HuH-7.5 (cell line): ENCODE measurements around the gene S100P.

Experiments used
- DNase-seq: peaks from one replicate; pipeline ENCODE4 v3.0.0; 2011; ENCODE audit warnings: low spot score

Gene S100P

DNA sequence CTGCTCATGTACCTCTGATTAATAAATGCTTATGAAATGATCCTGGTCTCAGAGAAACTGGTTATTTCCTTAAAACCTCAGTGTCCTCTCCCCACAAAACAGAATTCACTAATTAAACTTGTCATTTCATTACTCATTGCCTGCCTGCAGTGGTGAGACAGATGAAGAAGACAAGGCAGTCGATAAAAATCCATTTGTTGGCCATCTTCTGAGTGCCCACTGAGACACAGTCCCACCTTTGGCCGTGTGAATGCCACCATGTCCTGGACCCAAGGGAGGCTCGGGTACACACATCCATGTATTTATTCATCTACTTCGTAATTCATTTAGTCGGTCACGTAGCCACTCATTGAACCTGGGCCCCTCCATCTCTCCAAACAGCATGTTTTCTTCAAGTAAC is 3.5 kb downstream of the S100P start:
- DNase-seq: no peak

DNA sequence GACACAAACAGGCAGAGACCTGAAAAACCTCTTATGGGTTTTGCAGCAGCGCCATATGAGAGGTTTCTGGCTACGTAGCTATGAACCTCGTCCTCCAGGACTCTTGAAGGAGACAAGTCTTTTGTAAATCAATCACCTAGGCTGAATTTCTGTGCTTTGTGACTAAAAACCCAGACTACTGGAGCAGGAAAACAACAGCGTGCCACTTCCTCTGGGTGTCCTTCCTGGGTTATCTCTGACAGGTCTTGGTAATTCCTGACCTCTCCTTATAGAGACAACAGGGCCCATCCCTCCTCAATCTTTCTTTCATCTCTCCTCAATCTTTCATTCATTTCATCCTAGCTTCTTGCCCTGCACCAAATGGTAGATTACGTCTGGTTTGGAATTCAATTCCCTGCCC is 5.7 kb downstream of the S100P start:
- no peak for DNase-seq

- no peak for DNase-seq
Measured at GRCh38 chr4:6699903-6700302, 6.2 kb downstream of the S100P start.

GRCh38 chr4:6701371-6701770 is 7.7 kb downstream of the S100P start:
- no peak for DNase-seq

DNA sequence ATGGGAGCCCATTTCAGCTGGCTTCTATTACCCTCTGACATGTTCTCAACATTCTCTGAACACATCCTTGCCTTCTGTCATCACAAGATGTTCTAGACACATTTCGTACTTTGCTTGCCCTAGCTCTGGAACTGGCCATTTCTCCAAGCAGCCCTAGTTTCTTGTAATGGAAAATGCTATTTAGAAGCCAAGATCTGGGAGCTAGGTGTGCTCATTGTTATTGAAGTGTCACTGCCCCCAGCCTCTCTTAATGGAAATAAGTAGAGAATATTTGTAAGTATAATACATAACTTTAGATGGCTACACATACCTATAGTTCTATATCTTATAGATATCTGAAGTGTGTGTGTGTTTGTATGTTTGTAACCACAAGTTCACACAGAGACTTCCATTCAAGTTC is 9.1 kb downstream of the S100P start:
- DNase-seq: no peak

DNA sequence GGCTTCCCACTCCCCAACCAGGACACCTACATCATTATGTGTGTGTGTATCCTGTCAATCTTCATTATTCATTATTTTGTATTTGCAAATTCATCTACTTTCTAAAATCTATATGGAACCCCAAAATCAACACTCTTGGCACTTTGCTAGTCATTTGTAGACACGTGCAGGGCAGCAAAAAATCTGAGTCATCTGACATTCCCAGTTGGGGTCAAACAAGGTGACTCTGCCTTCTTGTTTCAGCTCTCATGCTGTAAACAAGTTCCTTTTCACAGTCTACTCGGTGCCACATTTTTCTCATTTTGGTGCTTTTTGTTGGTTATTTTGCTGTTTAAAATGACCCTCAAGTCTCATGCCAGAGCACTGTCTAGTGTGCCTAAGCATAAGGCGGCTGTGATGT is 10.1 kb downstream of the S100P start:
- no peak for DNase-seq

DNA sequence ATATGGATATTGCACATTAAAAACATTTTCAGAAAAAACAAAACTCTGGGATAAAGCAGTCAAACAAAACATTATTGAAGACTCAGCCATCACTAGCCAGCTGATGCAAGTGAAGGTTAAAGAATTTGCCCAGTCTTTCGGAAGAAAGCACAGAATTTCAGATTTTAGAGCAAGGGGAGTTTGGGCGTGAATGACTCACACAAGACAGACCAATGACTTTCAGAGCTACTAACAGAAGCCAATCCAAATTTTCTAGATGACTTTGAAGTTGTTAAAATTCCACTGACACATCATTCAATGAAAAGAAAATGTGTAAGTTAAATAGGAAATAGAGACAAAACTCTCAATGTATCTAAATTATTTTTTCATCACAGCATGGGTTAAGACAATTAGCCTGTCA is 12.0 kb downstream of the S100P start:
- no peak for DNase-seq

GRCh38 chr4:6706173-6706572 is 12.5 kb downstream of the S100P start:
- DNase-seq: no peak

DNA sequence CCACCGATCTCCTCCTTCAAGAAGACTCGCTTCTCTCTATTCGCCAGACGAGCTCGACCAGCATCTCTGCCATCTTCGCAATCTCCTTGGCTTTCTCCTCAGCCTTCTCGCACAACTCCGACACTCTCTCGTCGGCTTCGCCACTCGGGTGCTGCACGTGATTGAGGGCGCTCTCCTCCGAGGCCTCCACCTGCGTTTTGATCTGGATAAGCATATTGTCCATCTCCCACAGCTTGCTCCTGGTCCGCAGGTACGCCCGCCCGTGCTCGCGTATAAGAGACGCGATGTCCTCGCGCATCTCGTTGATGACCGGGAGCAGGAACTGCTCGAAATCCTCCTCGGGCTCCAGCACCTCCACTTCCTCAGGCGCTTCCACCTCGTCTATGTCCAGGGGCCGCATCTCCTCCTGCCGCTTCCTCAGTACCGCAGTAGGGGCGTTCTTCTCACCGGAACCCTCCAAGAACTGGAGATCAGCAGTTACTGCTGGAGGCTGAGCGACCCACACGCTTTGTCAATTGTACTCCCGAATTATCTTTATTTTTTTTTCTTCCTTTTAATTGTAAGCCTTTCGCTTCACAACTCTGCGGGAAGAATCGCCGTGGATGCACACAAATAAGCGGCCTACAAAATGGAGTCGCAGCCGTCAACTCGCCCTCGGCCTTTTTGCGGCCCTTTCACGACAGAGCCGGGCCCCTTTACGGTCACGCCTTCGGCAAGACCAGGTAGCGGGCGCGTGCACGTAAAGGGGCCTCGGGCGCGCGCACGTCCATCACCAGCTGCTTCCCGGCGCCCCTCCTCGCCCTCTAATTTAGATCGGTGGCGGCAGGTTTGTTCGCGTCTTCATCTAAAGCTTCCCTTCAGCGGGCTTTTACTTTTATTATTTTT is 15.8 kb downstream of the S100P start, which contains the start of gene MRFAP1L1:
MRFAP1L1 (minus strand) TSS at position 636 of the 885 bp plus-strand sequence; CDS start at position 400, 236 bp downstream.
- DNase-seq: peak; percentile 81

DNA sequence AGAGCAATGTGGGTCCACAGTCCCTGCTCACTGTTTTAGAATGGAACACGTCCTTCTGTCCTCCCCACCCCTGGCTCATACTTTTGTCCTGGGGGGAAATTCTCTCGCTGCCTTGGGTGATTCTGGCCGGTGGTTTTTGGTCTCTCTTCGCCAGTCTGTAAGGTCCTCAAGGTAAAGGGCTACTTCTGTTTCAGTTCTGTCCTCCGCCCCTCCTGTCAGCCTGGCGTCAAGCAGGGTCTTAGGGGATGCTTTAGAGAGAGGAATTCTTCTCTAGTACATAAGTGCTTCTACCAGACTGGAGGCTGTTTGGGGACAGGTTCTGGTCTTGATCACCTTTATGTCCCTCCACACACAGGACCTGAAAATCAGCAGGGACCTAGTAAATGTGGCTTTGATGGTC is 16.6 kb downstream of the S100P start:
- DNase-seq: no peak

DNA sequence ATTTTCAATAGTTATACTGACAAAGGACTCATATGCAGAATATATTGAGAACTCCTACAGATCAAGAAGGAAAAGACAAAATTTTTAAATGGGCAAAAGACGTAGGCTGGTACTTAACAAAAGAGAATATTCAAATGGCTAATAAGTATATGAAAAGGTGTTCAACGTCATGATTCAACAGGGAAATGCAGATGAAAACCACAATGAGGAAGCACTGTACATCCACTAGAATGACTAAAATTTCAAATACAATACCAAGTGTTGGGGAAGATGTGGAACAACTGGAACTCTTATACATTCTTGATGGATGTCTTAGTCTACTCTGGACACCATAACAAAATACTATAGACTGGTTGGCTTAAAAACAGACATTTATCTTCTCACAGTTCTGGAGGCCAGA is 17.3 kb downstream of the S100P start:
- no peak for DNase-seq

DNA sequence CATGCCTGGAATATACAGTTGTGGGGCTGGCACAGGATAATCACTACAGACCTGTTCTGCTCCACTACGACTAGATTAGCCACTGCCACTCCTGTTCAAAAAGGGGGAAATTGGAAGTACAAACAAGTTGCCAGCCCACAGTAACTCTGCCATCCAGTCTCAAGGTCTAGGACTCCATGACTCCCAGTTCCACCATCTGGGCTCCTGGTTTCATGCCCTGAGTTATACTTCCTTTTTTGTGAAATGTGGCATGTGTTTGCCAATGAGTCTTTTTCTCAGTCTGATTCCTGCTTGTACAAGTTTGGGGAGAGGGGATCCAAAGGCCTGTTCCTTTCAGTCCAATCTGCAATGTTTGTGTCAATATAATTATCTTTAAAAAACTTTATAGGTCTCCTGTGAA is 21.3 kb downstream of the S100P start:
- no peak for DNase-seq

- no peak for DNase-seq
Measured at GRCh38 chr4:6715704-6716017, 22.0 kb downstream of the S100P start.

GRCh38 chr4:6716018-6716911 is 22.6 kb downstream of the S100P start, which contains the start of gene BLOC1S4:
BLOC1S4 (plus strand) TSS chr4:6716174; CDS start chr4:6716210, 36 bp downstream.
- DNase-seq: peak; percentile 97

DNA sequence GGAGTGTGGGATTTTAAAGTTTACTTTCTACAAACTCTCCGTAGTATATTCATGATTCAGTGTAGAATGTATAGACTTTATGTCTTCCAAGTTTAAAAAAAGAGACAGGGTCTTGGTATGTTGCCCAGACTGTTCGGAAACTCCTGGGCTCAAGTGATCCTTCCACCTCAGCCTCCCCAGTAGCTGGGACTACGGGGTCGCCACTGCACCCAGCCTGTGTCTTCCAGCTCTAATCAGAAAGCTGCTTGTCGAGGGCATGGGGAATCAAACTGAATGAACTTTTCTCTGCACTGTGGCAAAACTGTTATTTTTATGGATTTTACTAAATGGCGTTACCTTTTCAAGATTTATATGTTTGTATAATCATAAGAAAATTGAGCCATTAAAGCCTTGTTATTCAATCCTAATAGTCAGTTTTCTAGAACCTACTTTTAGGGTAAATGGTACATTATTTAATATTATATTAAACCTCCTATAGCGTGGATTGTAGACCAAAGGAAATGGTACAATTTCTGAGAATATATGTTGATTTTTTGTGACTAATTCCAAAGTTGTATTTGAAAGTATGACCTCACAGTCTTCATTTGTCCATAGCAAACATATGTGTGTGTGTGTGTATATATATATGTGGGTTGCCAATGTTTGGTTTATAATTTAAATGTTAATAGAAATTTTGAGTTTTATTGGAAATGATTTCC is 23.4 kb downstream of the S100P start:
- DNase-seq: no peak

- no peak for DNase-seq
Measured at GRCh38 chr4:6718932-6719610, 25.4 kb downstream of the S100P start.

- no peak for DNase-seq
Measured at GRCh38 chr4:6719611-6720179, 26.0 kb downstream of the S100P start.

DNA sequence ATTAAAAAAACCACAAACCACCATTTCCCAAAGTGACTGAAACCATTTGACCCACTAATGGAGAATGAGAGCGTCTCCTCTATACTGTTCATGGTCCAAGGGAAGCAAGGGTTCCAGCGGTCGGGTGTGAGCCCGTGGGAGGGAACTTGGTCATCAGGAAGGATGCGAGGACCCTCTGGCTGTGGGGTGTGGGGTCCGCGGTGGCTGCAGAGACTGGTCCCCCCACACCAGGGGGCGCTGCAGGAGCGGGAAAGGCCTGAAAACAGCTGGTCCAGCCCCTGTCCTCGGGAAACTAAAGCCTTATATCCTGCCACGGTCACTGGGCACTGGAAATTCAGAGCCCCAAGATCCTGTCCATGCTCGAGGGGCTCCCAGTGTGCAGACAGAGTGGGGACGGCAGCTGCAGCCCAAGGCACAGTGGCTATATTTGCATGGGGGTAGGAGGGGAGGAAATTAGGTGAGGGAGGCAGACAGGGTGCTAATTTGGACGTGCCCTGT is 26.6 kb downstream of the S100P start:
- peak; percentile 98 for DNase-seq

- no peak for DNase-seq
Measured at GRCh38 chr4:6721121-6721520, 27.4 kb downstream of the S100P start.

DNA sequence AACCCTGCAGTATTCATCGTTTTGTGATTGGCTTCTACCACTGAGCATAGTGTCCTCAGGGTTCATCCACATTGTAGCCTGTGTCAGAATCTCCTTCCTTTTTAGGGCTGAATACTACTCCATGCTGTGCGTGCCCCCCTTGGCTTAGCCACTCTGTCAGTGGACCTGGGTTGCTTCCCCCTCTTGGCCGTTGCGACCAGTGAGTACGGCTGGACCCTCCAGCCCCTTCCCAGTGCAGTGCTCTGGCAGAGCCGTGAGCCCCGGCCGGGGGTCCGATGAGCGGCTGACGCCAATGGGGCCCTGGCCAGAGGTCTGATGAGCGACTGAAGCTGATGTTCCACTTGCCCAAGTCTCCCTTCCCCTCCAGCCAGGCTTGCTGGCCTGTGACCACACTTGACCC is 29.2 kb downstream of the S100P start:
- DNase-seq: no peak

DNA sequence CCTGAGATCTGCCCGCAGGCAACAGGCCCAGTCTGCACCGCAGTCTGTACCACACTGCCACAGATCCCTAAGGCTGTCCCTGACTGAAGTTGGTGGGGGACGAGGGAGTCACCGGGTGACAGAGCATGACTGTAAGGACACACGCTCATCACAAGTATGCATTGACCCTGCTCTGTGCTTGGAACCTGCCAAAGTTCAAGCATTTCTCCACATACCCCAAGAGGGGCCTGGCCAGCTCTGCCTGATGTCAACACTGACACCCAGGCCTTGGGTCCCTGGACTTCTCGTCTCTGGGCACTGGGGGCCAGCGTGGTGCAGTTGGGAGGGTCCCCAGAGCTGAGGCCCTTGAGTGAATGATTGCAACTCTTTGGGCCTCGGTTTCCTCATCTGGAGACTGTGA is 30.2 kb downstream of the S100P start:
- no peak for DNase-seq
